NB4 (cell line): ENCODE results near the gene AK3.

Experiments
- POLR2A ChIP-seq: IDR thresholded peaks from 2 replicates; pipeline ENCODE4 v1.6.1; 2011; ENCODE audit warnings: mild to moderate bottlenecking; ENCODE audit not compliant: insufficient read length; ENCODE audit errors: extremely low read depth
- TF ChIP-seq, protein P1 (sequence below): IDR thresholded peaks from one replicate; pipeline ENCODE4 v1.5.1; 2012; ENCODE audit warnings: low read depth, low read length

GRCh38 chr9:4662108-4662988 is 78.7 kb downstream of the AK3 start, which contains the start of gene PLPP6:
- TF ChIP-seq, protein P1, sequence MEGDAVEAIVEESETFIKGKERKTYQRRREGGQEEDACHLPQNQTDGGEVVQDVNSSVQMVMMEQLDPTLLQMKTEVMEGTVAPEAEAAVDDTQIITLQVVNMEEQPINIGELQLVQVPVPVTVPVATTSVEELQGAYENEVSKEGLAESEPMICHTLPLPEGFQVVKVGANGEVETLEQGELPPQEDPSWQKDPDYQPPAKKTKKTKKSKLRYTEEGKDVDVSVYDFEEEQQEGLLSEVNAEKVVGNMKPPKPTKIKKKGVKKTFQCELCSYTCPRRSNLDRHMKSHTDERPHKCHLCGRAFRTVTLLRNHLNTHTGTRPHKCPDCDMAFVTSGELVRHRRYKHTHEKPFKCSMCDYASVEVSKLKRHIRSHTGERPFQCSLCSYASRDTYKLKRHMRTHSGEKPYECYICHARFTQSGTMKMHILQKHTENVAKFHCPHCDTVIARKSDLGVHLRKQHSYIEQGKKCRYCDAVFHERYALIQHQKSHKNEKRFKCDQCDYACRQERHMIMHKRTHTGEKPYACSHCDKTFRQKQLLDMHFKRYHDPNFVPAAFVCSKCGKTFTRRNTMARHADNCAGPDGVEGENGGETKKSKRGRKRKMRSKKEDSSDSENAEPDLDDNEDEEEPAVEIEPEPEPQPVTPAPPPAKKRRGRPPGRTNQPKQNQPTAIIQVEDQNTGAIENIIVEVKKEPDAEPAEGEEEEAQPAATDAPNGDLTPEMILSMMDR, result peak; percentile 59
- peak; percentile 85 for TF ChIP-seq POLR2A
